ENCODE measurements around the gene ATG7.

DNA sequence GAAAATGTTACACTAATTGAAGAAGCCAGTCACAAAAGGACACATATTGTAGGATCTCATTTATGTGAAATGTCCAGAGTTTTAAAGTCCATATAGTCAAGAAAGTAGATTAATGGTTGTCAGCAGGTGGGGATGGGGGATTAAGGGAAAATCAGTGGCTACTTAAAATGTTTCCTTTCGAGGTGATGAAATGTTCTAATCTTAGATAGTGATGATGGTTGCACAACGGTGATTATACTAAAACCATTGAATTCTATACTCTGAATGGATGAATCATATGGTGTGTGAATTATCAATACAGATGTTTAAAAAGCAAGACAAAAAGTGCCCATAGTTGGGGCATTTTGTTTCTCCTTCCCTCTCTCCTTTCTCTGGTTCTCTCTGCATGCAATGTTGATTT lies 164.6 kb downstream of the ATG7 start:
- TF ChIP-seq, protein P1, sequence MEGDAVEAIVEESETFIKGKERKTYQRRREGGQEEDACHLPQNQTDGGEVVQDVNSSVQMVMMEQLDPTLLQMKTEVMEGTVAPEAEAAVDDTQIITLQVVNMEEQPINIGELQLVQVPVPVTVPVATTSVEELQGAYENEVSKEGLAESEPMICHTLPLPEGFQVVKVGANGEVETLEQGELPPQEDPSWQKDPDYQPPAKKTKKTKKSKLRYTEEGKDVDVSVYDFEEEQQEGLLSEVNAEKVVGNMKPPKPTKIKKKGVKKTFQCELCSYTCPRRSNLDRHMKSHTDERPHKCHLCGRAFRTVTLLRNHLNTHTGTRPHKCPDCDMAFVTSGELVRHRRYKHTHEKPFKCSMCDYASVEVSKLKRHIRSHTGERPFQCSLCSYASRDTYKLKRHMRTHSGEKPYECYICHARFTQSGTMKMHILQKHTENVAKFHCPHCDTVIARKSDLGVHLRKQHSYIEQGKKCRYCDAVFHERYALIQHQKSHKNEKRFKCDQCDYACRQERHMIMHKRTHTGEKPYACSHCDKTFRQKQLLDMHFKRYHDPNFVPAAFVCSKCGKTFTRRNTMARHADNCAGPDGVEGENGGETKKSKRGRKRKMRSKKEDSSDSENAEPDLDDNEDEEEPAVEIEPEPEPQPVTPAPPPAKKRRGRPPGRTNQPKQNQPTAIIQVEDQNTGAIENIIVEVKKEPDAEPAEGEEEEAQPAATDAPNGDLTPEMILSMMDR (IDR thresholded peaks at IDR 0.05): no peak
- TF ChIP-seq POLR2A (IDR thresholded peaks at IDR 0.05): no peak
